Mesenchymal stem cell (in vitro differentiated cells and primary cell): Measurements from ENCODE around the gene PCED1A. TPM values are rescaled to one million over a fixed set of nuclear protein-coding genes. Genes with fewer than 3 reads are reported as not detected.

Experiments
- DNase-seq: peaks from one replicate; pipeline ENCODE4 v3.0.0-alpha.2; 2013
- H2AFZ ChIP-seq: one replicate; pipeline ENCODE4 v1.6.1; 2013; ENCODE audit warnings: low read depth, mild to moderate bottlenecking, control low read depth, inconsistent platforms, low read length, moderate library complexity
- H2AK5ac ChIP-seq: 2 replicates; pipeline ENCODE4 v1.6.1; 2013; ENCODE audit warnings: low read length, moderate library complexity, mild to moderate bottlenecking, inconsistent platforms; ENCODE audit not compliant: severe bottlenecking
- H2BK120ac ChIP-seq: one replicate; pipeline ENCODE4 v1.6.1; 2013; ENCODE audit warnings: low read depth, mild to moderate bottlenecking, inconsistent platforms, low read length, moderate library complexity
- H2BK12ac ChIP-seq, 2 experiments: one replicate each; pipeline ENCODE4 v1.6.1; 2013; ENCODE audit warnings: inconsistent platforms in 2 of 2, low read length in 2 of 2, mild to moderate bottlenecking in 2 of 2, moderate library complexity in 2 of 2, control low read depth in 1 of 2
- H2BK15ac ChIP-seq: one replicate; pipeline ENCODE4 v1.6.1; 2013; ENCODE audit warnings: mild to moderate bottlenecking, low read depth, inconsistent platforms; ENCODE audit not compliant: poor library complexity, severe bottlenecking
- H2BK5ac ChIP-seq: 2 replicates; pipeline ENCODE4 v1.6.1; 2013; ENCODE audit warnings: low read depth, mild to moderate bottlenecking, low read length, control low read depth, inconsistent platforms; ENCODE audit not compliant: poor library complexity, severe bottlenecking
- H3K14ac ChIP-seq, 2 experiments: one replicate each; pipeline ENCODE4 v1.6.1; 2013; ENCODE audit warnings: inconsistent platforms in 2 of 2, low read length in 2 of 2, control low read depth in 1 of 2, mild to moderate bottlenecking in 1 of 2, moderate library complexity in 1 of 2
- H3K18ac ChIP-seq, 2 experiments: one replicate each; pipeline ENCODE4 v1.6.1; 2013; ENCODE audit warnings: inconsistent platforms in 2 of 2, low read length in 2 of 2, control low read depth in 1 of 2, low read depth in 1 of 2, mild to moderate bottlenecking in 1 of 2
- H3K23ac ChIP-seq, 2 experiments: one replicate each; pipeline ENCODE4 v1.6.1; 2013; ENCODE audit warnings: inconsistent platforms in 2 of 2, low read length in 2 of 2, mild to moderate bottlenecking in 2 of 2, moderate library complexity in 2 of 2, control low read depth in 1 of 2
- H3K27ac ChIP-seq: 2 replicates; pipeline ENCODE4 v1.5.1; 2013; ENCODE audit warnings: mild to moderate bottlenecking, moderate library complexity, low read length, control low read depth, inconsistent platforms; ENCODE audit not compliant: poor library complexity, severe bottlenecking
- H3K27me3 ChIP-seq, 2 experiments: 2 replicates each; pipeline versions ENCODE4 v1.6.1 to v1.7.0; 2013; ENCODE audit warnings: low read length in 2 of 2, mild to moderate bottlenecking in 2 of 2, moderate library complexity in 2 of 2, control low read depth in 1 of 2, inconsistent platforms in 1 of 2; ENCODE audit not compliant: control insufficient read depth in 1 of 2, insufficient read depth in 1 of 2
- H3K36me3 ChIP-seq, 2 experiments: 2 replicates each; pipeline versions ENCODE4 v1.6.1 to v1.7.0; 2013; ENCODE audit warnings: low read length in 2 of 2, control low read depth in 1 of 2, inconsistent platforms in 1 of 2, low read depth in 1 of 2, mild to moderate bottlenecking in 1 of 2; ENCODE audit not compliant: insufficient read depth in 2 of 2, control insufficient read depth in 1 of 2
- H3K4ac ChIP-seq, 2 experiments: one replicate each; pipeline ENCODE4 v1.6.1; 2013; ENCODE audit warnings: inconsistent platforms in 2 of 2, low read length in 2 of 2, mild to moderate bottlenecking in 2 of 2, moderate library complexity in 2 of 2, control low read depth in 1 of 2, low read depth in 1 of 2
- H3K4me1 ChIP-seq: 2 replicates; pipeline ENCODE4 v1.6.1; 2013; ENCODE audit warnings: low read depth, low read length, control low read depth; ENCODE audit not compliant: control insufficient read depth, insufficient read depth
- H3K4me2 ChIP-seq: 2 replicates; pipeline ENCODE4 v1.6.1; 2013; ENCODE audit warnings: low read length, mild to moderate bottlenecking, inconsistent platforms; ENCODE audit not compliant: poor library complexity, severe bottlenecking
- H3K4me3 ChIP-seq, 2 experiments: 2 replicates each; pipeline versions ENCODE4 v1.5.1 to v1.7.0; 2013; ENCODE audit warnings: low read length in 2 of 2, mild to moderate bottlenecking in 2 of 2, control low read depth in 1 of 2, low read depth in 1 of 2; ENCODE audit not compliant: insufficient read depth in 1 of 2
- H3K79me1 ChIP-seq: replicated peaks from 2 replicates; pipeline ENCODE4 v1.6.1; 2013; ENCODE audit warnings: mild to moderate bottlenecking, control low read depth, low read length, inconsistent platforms; ENCODE audit not compliant: poor library complexity, severe bottlenecking
- H3K9ac ChIP-seq: 2 replicates; pipeline ENCODE4 v1.7.0; 2013; ENCODE audit warnings: mild to moderate bottlenecking, low read length, moderate library complexity
- H3K9me3 ChIP-seq: 2 replicates; pipeline ENCODE4 v1.7.0; 2013; ENCODE audit warnings: mild to moderate bottlenecking, low read length; ENCODE audit not compliant: control insufficient read depth
- H4K8ac ChIP-seq: one replicate; pipeline ENCODE4 v1.6.1; 2013; ENCODE audit warnings: inconsistent platforms, mild to moderate bottlenecking, low read length, moderate library complexity
- H4K91ac ChIP-seq: one replicate; pipeline ENCODE4 v1.6.1; 2013; ENCODE audit warnings: mild to moderate bottlenecking, low read length, inconsistent platforms
- WGBS: methylation state at CpG from one replicate; pipeline ENCODE4 v1.1.7; 2013; ENCODE audit warnings: mixed read lengths; 5-methylcytosine and 5-hydroxymethylcytosine counted together
- polyA plus RNA-seq, 2 experiments: library from polyadenylated mRNA; stranded (reverse); fragments of 200-250 nt; gene quantifications; one replicate each; pipeline ENCODE4 v1.2.3, GENCODE V29; 2013

Gene PCED1A, protein sequence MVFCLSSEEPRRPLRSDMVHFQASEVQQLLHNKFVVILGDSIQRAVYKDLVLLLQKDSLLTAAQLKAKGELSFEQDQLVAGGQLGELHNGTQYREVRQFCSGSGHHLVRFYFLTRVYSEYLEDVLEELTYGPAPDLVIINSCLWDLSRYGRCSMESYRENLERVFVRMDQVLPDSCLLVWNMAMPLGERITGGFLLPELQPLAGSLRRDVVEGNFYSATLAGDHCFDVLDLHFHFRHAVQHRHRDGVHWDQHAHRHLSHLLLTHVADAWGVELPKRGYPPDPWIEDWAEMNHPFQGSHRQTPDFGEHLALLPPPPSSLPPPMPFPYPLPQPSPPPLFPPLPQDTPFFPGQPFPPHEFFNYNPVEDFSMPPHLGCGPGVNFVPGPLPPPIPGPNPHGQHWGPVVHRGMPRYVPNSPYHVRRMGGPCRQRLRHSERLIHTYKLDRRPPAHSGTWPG
- polyA plus RNA-seq (2013, experiment 1 of 2) = 44.6 TPM
- polyA plus RNA-seq (2013, experiment 2 of 2) = 43.2 TPM

GRCh38 chr20:2840138-2840966 is at the start of gene PCED1A, which contains the start of gene VPS16:
Gene PCED1A, minus strand, starts transcription at chr20:2840655. Its CDS starts 743 bp downstream, at chr20:2839912.
Gene VPS16, plus strand, starts transcription at chr20:2840745. Its CDS starts 30 bp downstream, at chr20:2840775.
- Histone ChIP-seq H3K36me3 (peaks cover 32 to 53% of the 10 kb centered on the region in 2 experiments), H3K9ac (peak within 1 kb of the TSS; percentile 92), H3K4me2 (peak within 1 kb of the TSS; percentile 62), H3K79me1 (peaks cover 39% of the 10 kb centered on the region), H3K14ac (peak within 1 kb of the TSS in 1 of 2 experiments; percentile 63), H3K27me3 (no peaks in the 10 kb centered on the region), H2BK15ac (peak within 1 kb of the TSS; percentile 93), H3K4ac (peak within 1 kb of the TSS; percentile 94 to 100), H3K9me3 (no peaks in the 10 kb centered on the region), H3K27ac (peak within 1 kb of the TSS; percentile 66), H3K4me3 (peak within 1 kb of the TSS; percentile 88 to 92), H4K91ac (peak within 1 kb of the TSS; percentile 99), H3K23ac (no peak within 1 kb of the TSS), H2BK12ac (peak within 1 kb of the TSS; percentile 16 to 63), H3K4me1 (peaks cover 15% of the 10 kb centered on the region), H2BK120ac (peak within 1 kb of the TSS; percentile 86), H4K8ac (peak within 1 kb of the TSS; percentile 100), H2AFZ (peak within 1 kb of the TSS; percentile 99), H3K18ac (peak within 1 kb of the TSS; percentile 95 to 100), H2BK5ac (peak within 1 kb of the TSS; percentile 81), H2AK5ac (peak within 1 kb of the TSS; percentile 65)
- 10% methylated on average over 86 of the region's 98 CpGs for WGBS
- DNase-seq = peak; percentile 88

DNA sequence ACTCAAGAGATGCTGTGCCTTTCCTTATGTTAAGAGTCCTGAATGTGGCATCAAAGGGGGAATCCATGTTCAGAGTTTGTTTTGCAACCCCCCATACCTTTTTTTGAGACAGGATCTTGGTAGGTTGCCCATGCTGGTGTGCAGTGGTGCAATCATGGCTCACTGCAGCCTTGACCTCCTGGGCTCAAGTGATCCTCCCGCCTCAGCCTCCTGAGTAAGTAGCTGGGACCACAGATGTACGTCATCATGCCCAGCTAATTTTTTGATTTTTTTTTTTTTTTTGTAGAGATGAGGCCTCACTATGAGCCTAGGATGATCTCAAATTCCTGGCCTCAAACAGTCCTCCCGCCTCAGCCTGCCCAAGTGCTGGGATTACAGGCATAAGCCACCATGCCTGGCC is 49.3 kb upstream of the PCED1A start:
- Histone ChIP-seq H2BK120ac (no peak overlapping the region), H2BK12ac (no peak overlapping the region), H3K14ac (no peak overlapping the region), H3K4me2 (no peak overlapping the region), H2AFZ (no peak overlapping the region), H2BK5ac (no peak overlapping the region), H3K79me1 (peaks cover 18% of the 10 kb centered on the region), H3K4me1 (no peaks in the 10 kb centered on the region), H2BK15ac (no peak overlapping the region), H4K8ac (no peak overlapping the region), H3K23ac (no peak overlapping the region), H3K27ac (no peak overlapping the region), H2AK5ac (no peak overlapping the region), H3K4ac (no peak overlapping the region), H3K9ac (no peak overlapping the region), H3K9me3 (no peaks in the 10 kb centered on the region), H3K27me3 (no peaks in the 10 kb centered on the region), H3K4me3 (no peak overlapping the region), H3K36me3 (no peaks in the 10 kb centered on the region), H3K18ac (no peak overlapping the region), H4K91ac (no peak overlapping the region)
- WGBS = 100% methylated on average over 1 of the region's 3 CpGs
- DNase-seq = no peak

GRCh38 chr20:2889209-2889608 is 48.8 kb upstream of the PCED1A start:
- H2AFZ ChIP-seq = no peak overlapping the region
- H4K8ac ChIP-seq = no peak overlapping the region
- no peak overlapping the region for H3K4me2 ChIP-seq
- no peak overlapping the region for H2BK15ac ChIP-seq
- H2BK120ac ChIP-seq = no peak overlapping the region
- no peak overlapping the region for H3K9ac ChIP-seq
- H3K4me1 ChIP-seq = no peaks in the 10 kb centered on the region
- no peak overlapping the region for H2BK5ac ChIP-seq
- H3K27ac ChIP-seq = no peak overlapping the region
- H4K91ac ChIP-seq = no peak overlapping the region
- H3K4ac ChIP-seq = no peak overlapping the region
- H2BK12ac ChIP-seq = no peak overlapping the region
- no peak overlapping the region for H2AK5ac ChIP-seq
- peaks cover 16% of the 10 kb centered on the region for H3K79me1 ChIP-seq
- H3K23ac ChIP-seq = no peak overlapping the region
- no peak for DNase-seq
- WGBS = 100% methylated on average over 1 of the region's 1 CpG
- H3K27me3 ChIP-seq = no peaks in the 10 kb centered on the region
- no peak overlapping the region for H3K18ac ChIP-seq
- H3K14ac ChIP-seq = no peak overlapping the region
- H3K36me3 ChIP-seq = no peaks in the 10 kb centered on the region
- H3K4me3 ChIP-seq = no peak overlapping the region
- no peaks in the 10 kb centered on the region for H3K9me3 ChIP-seq
